Measurements from ENCODE around the gene SPG7.

The SPG7 gene

GRCh38 chr16:89579351-89579750 lies 71.1 kb downstream of the SPG7 start:
- DNase-seq (ENCODE audit: low read depth), result no peak
- no peak for TF ChIP-seq CTCF (IDR thresholded peaks at IDR 0.05; ENCODE audit: low read depth, low read length, missing control alignments)

GRCh38 chr16:89581045-89581695 lies 73.0 kb downstream of the SPG7 start:
- no peak overlapping the region for H3K4me3 ChIP-seq (ENCODE audit: low read depth, low read length)
- no peak for DNase-seq (ENCODE audit: low read depth)
- no peak for TF ChIP-seq CTCF (IDR thresholded peaks at IDR 0.05; ENCODE audit: low read depth, low read length, missing control alignments)

More at GRCh38 chr16:89579351-89579750, 71.1 kb downstream of the SPG7 start:
- no peak overlapping the region for H3K4me3 ChIP-seq (ENCODE audit: low read depth, low read length)

GRCh38 chr16:89581861-89582563 lies 73.8 kb downstream of the SPG7 start:
- TF ChIP-seq CTCF (IDR thresholded peaks at IDR 0.05; ENCODE audit: low read depth, low read length, missing control alignments), result no peak
- DNase-seq (ENCODE audit: low read depth), result no peak
- H3K4me3 ChIP-seq (ENCODE audit: low read depth, low read length), result no peak overlapping the region

GRCh38 chr16:89582614-89583196 lies 74.5 kb downstream of the SPG7 start:
- no peak overlapping the region for H3K4me3 ChIP-seq (ENCODE audit: low read depth, low read length)
- DNase-seq (ENCODE audit: low read depth), result no peak
- no peak for TF ChIP-seq CTCF (IDR thresholded peaks at IDR 0.05; ENCODE audit: low read depth, low read length, missing control alignments)

- DNase-seq (ENCODE audit: low read depth), result no peak
- no peak overlapping the region for H3K4me3 ChIP-seq (ENCODE audit: low read depth, low read length)
- TF ChIP-seq CTCF (IDR thresholded peaks at IDR 0.05; ENCODE audit: low read depth, low read length, missing control alignments), result no peak
Measured at GRCh38 chr16:89583197-89583894, 75.1 kb downstream of the SPG7 start.

GRCh38 chr16:89583895-89584644 lies 75.9 kb downstream of the SPG7 start:
- DNase-seq (ENCODE audit: low read depth), result no peak
- no peak for TF ChIP-seq CTCF (IDR thresholded peaks at IDR 0.05; ENCODE audit: low read depth, low read length, missing control alignments)
- H3K4me3 ChIP-seq (ENCODE audit: low read depth, low read length), result no peak overlapping the region
